IMR-90 (cell line): Measurements from ENCODE around the gene PTPRN2. TPM values are rescaled to one million over a fixed set of nuclear protein-coding genes. Genes with fewer than 3 reads are reported as not detected.

Source experiments
- ATAC-seq: fragments of 200-7000 bp; cut with Tn5 transposase; 2 replicates; pipeline ENCODE4 v1.9.1; 2020; ENCODE audit warnings: low read depth, mild to moderate bottlenecking, moderate library complexity
- BruUV-seq: library from RNA; stranded (reverse); fragments of 400-500 nt; replicated peaks from 2 replicates; lab custom pipeline; 2021; lab: Mats Ljungman, UMichigan
- CTCF ChIA-PET: fragments of 300-600 bp; formaldehyde crosslinking; extraction: SDS; loops from one replicate; lab custom pipeline; 2021; ENCODE audit warnings: antibody characterized with exemption; lab: Yijun Ruan, JAX
- POLR2A ChIA-PET: fragments of 300-600 bp; sonication (Branson Sonifier 250); formaldehyde crosslinking; loops from one replicate; lab custom pipeline; 2022; ENCODE audit warnings: antibody characterized with exemption; ENCODE audit not compliant: unreplicated experiment; lab: Charles Lee
- DNase-seq: peaks from one replicate; pipeline ENCODE4 v3.0.0; 2013
- H2AFZ ChIP-seq: replicated peaks from 2 replicates; pipeline ENCODE3; 2013; ENCODE audit warnings: low read length, mild to moderate bottlenecking; ENCODE audit not compliant: poor library complexity
- H2AK5ac ChIP-seq: 2 replicates; pipeline ENCODE4 v1.6.1; 2013; ENCODE audit warnings: low read depth, low read length, inconsistent platforms
- H2AK9ac ChIP-seq: replicated peaks from 2 replicates; pipeline ENCODE3; 2013; ENCODE audit warnings: mild to moderate bottlenecking, low read depth, low read length, moderate library complexity; ENCODE audit not compliant: poor library complexity
- H2BK120ac ChIP-seq: 2 replicates; pipeline ENCODE4 v1.6.1; 2013; ENCODE audit warnings: low read depth, low read length, inconsistent platforms
- H2BK15ac ChIP-seq: 3 replicates; pipeline ENCODE4 v1.6.1; 2013; ENCODE audit warnings: low read depth, low read length, inconsistent platforms
- H2BK20ac ChIP-seq: 2 replicates; pipeline ENCODE4 v1.6.1; 2013; ENCODE audit warnings: low read depth, mild to moderate bottlenecking, inconsistent platforms, low read length, moderate library complexity
- H2BK5ac ChIP-seq: 2 replicates; pipeline ENCODE4 v1.6.1; 2013; ENCODE audit warnings: mild to moderate bottlenecking, low read depth, low read length, inconsistent platforms; ENCODE audit not compliant: poor library complexity, severe bottlenecking
- H3K14ac ChIP-seq: replicated peaks from 2 replicates; pipeline ENCODE4 v1.6.1; 2013; ENCODE audit warnings: low read depth, low read length, inconsistent platforms
- H3K18ac ChIP-seq: 2 replicates; pipeline ENCODE4 v1.6.1; 2013; ENCODE audit warnings: low read depth, low read length, control low read depth
- H3K23ac ChIP-seq: 2 replicates; pipeline ENCODE4 v1.6.1; 2013; ENCODE audit warnings: low read depth, low read length, inconsistent platforms
- H3K27ac ChIP-seq: 2 replicates; pipeline ENCODE4 v1.5.1; 2013; ENCODE audit warnings: mild to moderate bottlenecking, control low read depth, low read length; ENCODE audit not compliant: insufficient read depth
- H3K27me3 ChIP-seq: 2 replicates; pipeline ENCODE4 v1.6.1; 2013; ENCODE audit warnings: low read length; ENCODE audit not compliant: control insufficient read depth, insufficient read depth
- H3K36me3 ChIP-seq: 2 replicates; pipeline ENCODE4 v1.6.1; 2013; ENCODE audit warnings: low read length, mixed read lengths; ENCODE audit not compliant: control insufficient read depth, insufficient read depth
- H3K4ac ChIP-seq: 2 replicates; pipeline ENCODE4 v1.6.1; 2013; ENCODE audit warnings: low read depth, low read length, inconsistent platforms
- H3K4me1 ChIP-seq: 2 replicates; pipeline ENCODE4 v1.6.1; 2013; ENCODE audit warnings: low read length, mixed read lengths; ENCODE audit not compliant: control insufficient read depth, insufficient read depth
- H3K4me2 ChIP-seq: 2 replicates; pipeline ENCODE4 v1.6.1; 2013; ENCODE audit warnings: low read depth, mild to moderate bottlenecking, control low read depth, low read length, moderate library complexity
- H3K4me3 ChIP-seq: 2 replicates; pipeline ENCODE4 v1.5.1; 2013; ENCODE audit warnings: low read depth, mild to moderate bottlenecking, control low read depth, low read length, moderate library complexity; ENCODE audit not compliant: insufficient read depth
- H3K56ac ChIP-seq: 2 replicates; pipeline ENCODE4 v1.6.1; 2013; ENCODE audit warnings: low read length, inconsistent platforms; ENCODE audit not compliant: insufficient read depth; ENCODE audit errors: extremely low read depth
- H3K79me1 ChIP-seq, 2 experiments: 2 replicates each; pipeline ENCODE4 v1.6.1; 2013; ENCODE audit warnings: low read length in 2 of 2, inconsistent platforms in 1 of 2, low read depth in 1 of 2
- H3K9ac ChIP-seq: 2 replicates; pipeline ENCODE4 v1.6.1; 2013; ENCODE audit warnings: low read depth, low read length, control low read depth
- H3K9me1 ChIP-seq: 2 replicates; pipeline ENCODE4 v1.6.1; 2013; ENCODE audit warnings: low read length, inconsistent platforms; ENCODE audit not compliant: insufficient read depth
- H3K9me3 ChIP-seq: 2 replicates; pipeline ENCODE4 v1.6.1; 2013; ENCODE audit warnings: low read length; ENCODE audit not compliant: control insufficient read depth, insufficient read depth
- H4K20me1 ChIP-seq: 2 replicates; pipeline ENCODE4 v1.6.1; 2013; ENCODE audit warnings: low read length, inconsistent platforms; ENCODE audit not compliant: insufficient read depth
- H4K5ac ChIP-seq: 2 replicates; pipeline ENCODE4 v1.6.1; 2013; ENCODE audit warnings: mild to moderate bottlenecking, low read depth, low read length, control low read depth
- H4K8ac ChIP-seq, 2 experiments: 2 replicates each; pipeline ENCODE4 v1.6.1; 2013; ENCODE audit warnings: low read depth in 2 of 2, low read length in 2 of 2, control low read depth in 1 of 2, inconsistent platforms in 1 of 2
- H4K91ac ChIP-seq: 2 replicates; pipeline ENCODE4 v1.6.1; 2013; ENCODE audit warnings: low read depth, low read length, inconsistent platforms; ENCODE audit not compliant: insufficient read depth
- CEBPB ChIP-seq: IDR thresholded peaks from 2 replicates; pipeline ENCODE4 v1.6.1; 2012; ENCODE audit warnings: low read depth, low read length, improper control_type of control experiment
- CHD1 ChIP-seq: IDR thresholded peaks from 2 replicates; pipeline ENCODE4 v1.6.1; 2012; ENCODE audit warnings: low read depth, low read length, improper control_type of control experiment
- FOS ChIP-seq: fragments of 150-350 bp; IDR thresholded peaks from 2 replicates; pipeline ENCODE4 v1.6.1; 2016; ENCODE audit warnings: low read depth, low read length
- SMC3 ChIP-seq: fragments of 150-350 bp; IDR thresholded peaks from 2 replicates; pipeline ENCODE4 v1.6.1; 2016; ENCODE audit warnings: low read depth, mild to moderate bottlenecking, antibody characterized with exemption, low read length, moderate library complexity
- WGBS, 2 experiments: methylation state at CpG; one replicate each; pipeline versions ENCODE4 v1.1.5 to v1.1.7; 2013; ENCODE audit warnings: missing lambda C conversion rate in 2 of 2; ENCODE audit not compliant: insufficient read length in 1 of 2; ENCODE audit errors: extremely low coverage in 2 of 2; 5-methylcytosine and 5-hydroxymethylcytosine counted together
- dilution Hi-C: fragments of 300-500 bp; cut with HindIII; formaldehyde crosslinking; loops from one replicate; pipeline ENCODE4 v1.14.3; 2018; ENCODE audit warnings: low sequenced_read_pairs; ENCODE audit not compliant: unreplicated experiment
- in situ Hi-C: fragments of 300-500 bp; cut with MboI; formaldehyde crosslinking; loops from 3 replicates; pipeline ENCODE4 v1.14.3; 2019; ENCODE audit warnings: low sequenced_read_pairs, inconsistent platforms, mixed read lengths
- intact Hi-C: fragments of 100-400 bp; cut with micrococcal nuclease; formaldehyde crosslinking; loops from 2 replicates; pipeline ENCODE4 v1.10.0; 2022
- polyA plus RNA-seq, 3 experiments: library from polyadenylated mRNA; depleted of rRNA; stranded (reverse); fragments of >200 nt; gene quantifications; 2 replicates each; pipeline ENCODE4 v1.2.3, GENCODE V29; 2012; ENCODE audit warnings: low replicate concordance in 1 of 3
- total RNA-seq: library from RNA; depleted of rRNA; stranded (reverse); fragments of >200 nt; gene quantifications from 2 replicates; pipeline ENCODE4 v1.2.3, GENCODE V29; 2012

The PTPRN2 gene
- total and polyA plus RNA-seq, 2 of the 4 experiments (the other 2 are of a cell fraction): 0.03 TPM; not detected in 1

- Histone ChIP-seq H3K27ac (no peak overlapping the region), H3K9me3 (peaks cover 62% of the 10 kb centered on the region), H2BK15ac (no peak overlapping the region), H4K8ac (no peak overlapping the region), H3K23ac (no peak overlapping the region), H3K4me3 (no peak overlapping the region), H4K20me1 (no peaks in the 10 kb centered on the region), H3K4ac (no peak overlapping the region), H3K9ac (no peak overlapping the region), H3K36me3 (no peaks in the 10 kb centered on the region), H3K18ac (no peak overlapping the region), H3K14ac (no peak overlapping the region), H2BK5ac (no peak overlapping the region), H3K4me2 (no peak overlapping the region), H2BK120ac (no peak overlapping the region), H4K91ac (no peak overlapping the region), H2BK20ac (no peak overlapping the region), H2AFZ (no peak overlapping the region), H3K27me3 (no peaks in the 10 kb centered on the region), H3K56ac (no peak overlapping the region), H2AK5ac (no peak overlapping the region), H3K79me1 (no peaks in the 10 kb centered on the region), H4K5ac (no peak overlapping the region), H2AK9ac (no peak overlapping the region), H3K9me1 (no peaks in the 10 kb centered on the region), H3K4me1 (no peaks in the 10 kb centered on the region)
- in situ Hi-C loops: no loop called here
- ATAC-seq (no peak), DNase-seq (no peak)
- CTCF ChIA-PET: no interaction called here
- no TSS peak for BruUV-seq
- intact Hi-C loops: no loop called here
- POLR2A ChIA-PET: no interaction called here
- dilution Hi-C loops: no loop called here
- WGBS, 2 experiments: 42% methylated on average over 5 of the region's 9 CpGs; no CpG with 5 or more reads in 1 of the 2 experiments
- TF ChIP-seq CEBPB (no peak), CHD1 (no peak), FOS (no peak), SMC3 (no peak)
Observed at GRCh38 chr7:157990881-157991250, 596.8 kb downstream of the PTPRN2 start.
